WTC11 (cell line): Measurements from ENCODE around the gene LPGAT1. TPM values are rescaled to one million over a fixed set of nuclear protein-coding genes. Genes with fewer than 3 reads are reported as not detected.

ENCODE experiments used
- ATAC-seq: fragments of 200-7000 bp; cut with Tn5 transposase; 2 replicates; pipeline ENCODE4 v1.10.0; 2021; ENCODE audit warnings: mild to moderate bottlenecking, moderate library complexity
- CTCF ChIA-PET: fragments of 300-600 bp; sonication (Branson Sonifier 250); formaldehyde crosslinking; loops from one replicate; lab custom pipeline; 2021; ENCODE audit warnings: antibody characterized with exemption; lab: Charles Lee
- POLR2A ChIA-PET: fragments of 350-600 bp; sonication (Branson Sonifier 250); formaldehyde crosslinking; loops from one replicate; lab custom pipeline; 2021; ENCODE audit warnings: antibody characterized with exemption; lab: Charles Lee
- DNase-seq: peaks from one replicate; pipeline ENCODE4 v3.0.0; 2021; ENCODE audit warnings: low spot score
- H3K27ac Mint-ChIP-seq: 2 replicates; pipeline ENCODE4 v1.8.0; 2021; ENCODE audit warnings: mixed read lengths
- H3K27me3 Mint-ChIP-seq: 2 replicates; pipeline ENCODE4 v1.8.0; 2021; ENCODE audit warnings: low read depth, mild to moderate bottlenecking, moderate library complexity, mixed read lengths
- H3K36me3 Mint-ChIP-seq: 2 replicates; pipeline ENCODE4 v1.8.0; 2021; ENCODE audit warnings: mixed read lengths
- H3K4me1 Mint-ChIP-seq: 2 replicates; pipeline ENCODE4 v1.8.0; 2022; ENCODE audit warnings: mixed read lengths
- H3K4me3 Mint-ChIP-seq: 2 replicates; pipeline ENCODE4 v1.8.0; 2021; ENCODE audit warnings: mild to moderate bottlenecking, moderate library complexity, mixed read lengths
- H3K9me3 Mint-ChIP-seq: 2 replicates; pipeline ENCODE4 v1.8.0; 2021; ENCODE audit warnings: mixed read lengths
- AFF4 ChIP-seq: sonication (generic); formaldehyde crosslinking; IDR thresholded peaks from 2 replicates; pipeline ENCODE4 v1.8.1; 2023; ENCODE audit warnings: mild to moderate bottlenecking, missing genetic modification reagents, borderline replicate concordance
- CREM ChIP-seq: sonication (generic); formaldehyde crosslinking; IDR thresholded peaks from 2 replicates; pipeline ENCODE4 v1.8.1; 2022; ENCODE audit warnings: mild to moderate bottlenecking, missing genetic modification reagents, moderate library complexity
- ESRRA ChIP-seq: sonication (generic); formaldehyde crosslinking; IDR thresholded peaks from 2 replicates; pipeline ENCODE4 v1.8.1; 2022; ENCODE audit warnings: mild to moderate bottlenecking, missing genetic modification reagents, borderline replicate concordance
- HMGA2 ChIP-seq: fragments of 250-450 bp; sonication (Bioruptor Pico); IDR thresholded peaks from 2 replicates; pipeline ENCODE4 v1.4.0; 2021; ENCODE audit warnings: mild to moderate bottlenecking, moderate library complexity
- JAZF1 ChIP-seq: fragments of 250-450 bp; sonication (Bioruptor Pico); IDR thresholded peaks from 2 replicates; pipeline ENCODE4 v1.9.0; 2021; ENCODE audit warnings: moderate library complexity, mild to moderate bottlenecking, inconsistent platforms
- JUN ChIP-seq: sonication (generic); formaldehyde crosslinking; IDR thresholded peaks from 2 replicates; pipeline ENCODE4 v1.8.0; 2023; ENCODE audit warnings: mild to moderate bottlenecking, missing genetic modification reagents
- KAT7 ChIP-seq: sonication (generic); formaldehyde crosslinking; IDR thresholded peaks from 2 replicates; pipeline ENCODE4 v1.8.1; 2023; ENCODE audit warnings: missing genetic modification reagents, mild to moderate bottlenecking, borderline replicate concordance
- MYBL2 ChIP-seq: sonication (generic); formaldehyde crosslinking; IDR thresholded peaks from 2 replicates; pipeline ENCODE4 v1.8.1; 2023; ENCODE audit warnings: mild to moderate bottlenecking, moderate library complexity, missing genetic modification reagents
- NR3C1 ChIP-seq: sonication (generic); formaldehyde crosslinking; conservative IDR thresholded peaks from 2 replicates; pipeline ENCODE4 v1.8.1; 2023; ENCODE audit warnings: low read depth, mild to moderate bottlenecking, missing genetic modification reagents
- RORB ChIP-seq: fragments of 250-450 bp; sonication (Bioruptor Pico); IDR thresholded peaks from 2 replicates; pipeline ENCODE4 v1.9.0; 2021; ENCODE audit warnings: mild to moderate bottlenecking
- ZNF219 ChIP-seq: sonication (generic); formaldehyde crosslinking; IDR thresholded peaks from 2 replicates; pipeline ENCODE4 v1.8.0; 2023; ENCODE audit warnings: missing genetic modification reagents, mild to moderate bottlenecking, borderline replicate concordance
- ZNF232 ChIP-seq: sonication (generic); formaldehyde crosslinking; IDR thresholded peaks from 2 replicates; pipeline ENCODE4 v1.8.0; 2022; ENCODE audit warnings: mild to moderate bottlenecking, missing genetic modification reagents
- ZNF671 ChIP-seq: fragments of 250-450 bp; sonication (Bioruptor Pico); IDR thresholded peaks from 2 replicates; pipeline ENCODE4 v1.8.0; 2021; ENCODE audit warnings: mild to moderate bottlenecking
- total RNA-seq: library from RNA; stranded (reverse); gene quantifications from 3 replicates; pipeline ENCODE4 v1.2.3, GENCODE V29; 2021
- TF ChIP-seq, protein P1 (sequence below): sonication (generic); formaldehyde crosslinking; IDR thresholded peaks from 2 replicates; pipeline ENCODE4 v1.8.1; 2023; ENCODE audit warnings: mild to moderate bottlenecking, missing genetic modification reagents, moderate library complexity
- TF ChIP-seq, protein P2 (sequence below): sonication (generic); formaldehyde crosslinking; IDR thresholded peaks from 2 replicates; pipeline ENCODE4 v1.8.1; 2022; ENCODE audit warnings: missing genetic modification reagents, borderline replicate concordance
- TF ChIP-seq, protein P3 (sequence below): sonication (generic); formaldehyde crosslinking; IDR thresholded peaks from 2 replicates; pipeline ENCODE4 v1.8.1; 2022; ENCODE audit warnings: mild to moderate bottlenecking, moderate library complexity, missing genetic modification reagents

LPGAT1 gene
- total RNA-seq, 1 experiment from 2014 or later, result 15.1 TPM

DNA sequence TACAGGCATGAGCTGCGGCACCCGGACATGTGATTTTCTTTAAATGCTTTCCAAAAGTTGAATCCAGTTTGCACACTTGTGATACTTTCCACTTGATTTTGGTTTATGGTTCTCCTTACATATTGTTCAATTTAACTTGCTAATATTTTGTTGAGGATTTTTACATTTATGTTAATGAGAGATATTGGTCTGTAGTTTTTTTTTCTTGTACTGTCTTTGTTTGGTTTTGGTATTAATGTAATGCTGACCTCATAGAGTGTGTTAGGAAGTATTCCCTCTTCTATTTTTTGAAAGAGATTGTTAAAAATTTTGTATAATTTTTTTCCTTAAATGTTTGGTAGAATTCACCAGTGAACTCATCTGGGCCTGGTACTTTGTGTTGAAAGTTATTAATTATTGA lies 34.6 kb upstream of the LPGAT1 start (continued):
- TF ChIP-seq AFF4 (CRISPR knock-in tag) (no peak), ZNF671 (CRISPR knock-in tag) (no peak)

DNA sequence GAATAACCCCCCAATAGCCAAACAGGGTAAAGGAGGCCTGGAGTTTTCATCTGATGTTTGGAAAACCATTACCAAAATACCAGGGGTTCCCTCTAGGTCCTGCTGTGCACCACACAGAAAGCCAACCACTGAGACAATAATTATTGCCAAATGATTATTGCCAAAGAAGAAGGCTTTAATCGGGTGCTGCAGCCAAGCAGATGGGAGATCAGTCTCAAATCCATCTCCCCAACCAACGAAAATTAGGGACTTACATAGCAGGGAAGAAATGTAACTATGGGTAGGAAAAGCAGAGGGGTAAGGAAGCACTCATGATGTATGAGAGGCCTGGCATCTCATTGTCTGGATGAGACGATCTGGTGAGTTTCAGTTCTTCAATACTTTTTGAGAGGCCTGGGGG lies 28.8 kb upstream of the LPGAT1 start:
- Mint-ChIP-seq H3K4me1 (peaks cover 17% of the 10 kb centered on the region), H3K27ac (no peak overlapping the region), H3K4me3 (no peak overlapping the region), H3K27me3 (no peaks in the 10 kb centered on the region; the same call in 1 of the 2 replicates), H3K9me3 (peaks cover 61% of the 10 kb centered on the region), H3K36me3 (peaks cover 20% of the 10 kb centered on the region)
- ChIA-PET POLR2A (no interaction called here), CTCF (no interaction called here)
- no peak for TF ChIP-seq JUN
- ATAC-seq (no peak), DNase-seq (no peak)

DNA sequence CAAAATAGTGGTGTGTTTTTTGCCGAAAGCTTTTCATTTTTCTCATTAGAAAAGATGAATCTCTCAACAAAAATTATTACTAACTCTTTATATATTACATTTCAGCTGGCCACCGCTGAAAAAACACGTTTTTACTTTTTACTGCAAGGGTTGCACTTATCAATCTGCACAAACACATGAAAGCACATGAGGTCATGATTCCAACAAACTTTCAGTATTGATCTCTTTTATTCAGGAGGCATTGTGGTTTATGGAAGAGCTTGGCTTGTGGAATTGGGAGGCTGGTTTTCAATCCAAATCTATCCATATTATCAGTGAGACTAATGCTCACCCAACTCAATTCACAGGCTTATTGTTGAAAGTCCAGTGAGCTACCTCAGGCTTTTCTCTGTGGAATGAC lies 20.6 kb upstream of the LPGAT1 start:
- CTCF ChIA-PET, result no interaction called here
- Mint-ChIP-seq H3K4me3 (no peak overlapping the region), H3K9me3 (peaks cover 12% of the 10 kb centered on the region), H3K27ac (no peak overlapping the region), H3K27me3 (no peaks in the 10 kb centered on the region; the same call in 1 of the 2 replicates), H3K4me1 (peaks cover 10% of the 10 kb centered on the region), H3K36me3 (no peaks in the 10 kb centered on the region)
- TF ChIP-seq AFF4 (CRISPR knock-in tag) (no peak), KAT7 (CRISPR knock-in tag) (no peak), HMGA2 (CRISPR knock-in tag) (no peak), ESRRA (CRISPR knock-in tag) (no peak), CREM (CRISPR knock-in tag) (no peak)
- TF ChIP-seq, protein P1, sequence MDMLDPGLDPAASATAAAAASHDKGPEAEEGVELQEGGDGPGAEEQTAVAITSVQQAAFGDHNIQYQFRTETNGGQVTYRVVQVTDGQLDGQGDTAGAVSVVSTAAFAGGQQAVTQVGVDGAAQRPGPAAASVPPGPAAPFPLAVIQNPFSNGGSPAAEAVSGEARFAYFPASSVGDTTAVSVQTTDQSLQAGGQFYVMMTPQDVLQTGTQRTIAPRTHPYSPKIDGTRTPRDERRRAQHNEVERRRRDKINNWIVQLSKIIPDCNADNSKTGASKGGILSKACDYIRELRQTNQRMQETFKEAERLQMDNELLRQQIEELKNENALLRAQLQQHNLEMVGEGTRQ (CRISPR knock-in tag), result no peak
- no peak for ATAC-seq
- POLR2A ChIA-PET, result no interaction called here
- no peak for DNase-seq

DNA sequence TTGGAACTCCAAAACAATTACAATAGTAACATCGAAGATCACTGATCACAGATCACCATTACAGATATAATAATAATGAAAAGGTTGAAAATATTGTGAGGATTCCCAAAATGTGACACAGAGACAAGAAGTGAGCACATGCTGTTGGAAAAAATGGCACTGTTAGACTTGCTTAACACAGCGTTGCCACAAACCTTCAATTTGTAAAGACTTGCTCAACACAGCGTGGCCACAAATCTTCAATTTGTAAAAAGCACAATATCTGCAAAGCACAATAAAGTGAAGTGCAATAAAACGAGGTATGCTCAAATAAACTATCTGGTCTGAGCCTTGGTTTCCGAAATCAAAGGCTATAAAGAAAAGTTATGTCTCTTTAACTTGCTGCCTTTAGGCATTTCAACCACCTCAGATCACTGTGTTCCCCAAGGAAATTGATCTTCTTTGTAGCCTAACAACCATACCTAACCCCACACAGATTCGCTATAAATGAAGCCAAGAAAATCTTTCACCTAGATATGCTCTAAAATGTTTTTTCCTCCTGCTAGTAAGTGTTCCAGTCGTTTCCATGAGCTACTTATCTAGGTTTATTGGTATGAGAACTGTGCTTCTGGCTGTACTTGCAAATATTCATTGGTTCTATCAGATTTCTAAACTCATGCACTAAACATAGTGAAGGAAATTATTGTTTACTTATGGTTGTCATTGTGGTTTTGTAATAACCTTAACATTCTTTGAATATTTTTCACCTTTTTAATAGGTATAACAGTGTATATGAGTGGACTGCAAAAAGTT lies 13.1 kb upstream of the LPGAT1 start:
- Mint-ChIP-seq H3K4me1 (no peaks in the 10 kb centered on the region), H3K4me3 (no peak overlapping the region), H3K27ac (no peak overlapping the region), H3K27me3 (no peaks in the 10 kb centered on the region)
- ATAC-seq, result no peak
- POLR2A ChIA-PET, result no interaction called here
- DNase-seq, result no peak
- TF ChIP-seq CREM (CRISPR knock-in tag), result no peak
- no peak for TF ChIP-seq NR3C1 (CRISPR knock-in tag)
- no peak for TF ChIP-seq ZNF219 (CRISPR knock-in tag)
- no peak for TF ChIP-seq MYBL2 (CRISPR knock-in tag)
- no peak for TF ChIP-seq RORB (CRISPR knock-in tag)
- TF ChIP-seq, protein P2, sequence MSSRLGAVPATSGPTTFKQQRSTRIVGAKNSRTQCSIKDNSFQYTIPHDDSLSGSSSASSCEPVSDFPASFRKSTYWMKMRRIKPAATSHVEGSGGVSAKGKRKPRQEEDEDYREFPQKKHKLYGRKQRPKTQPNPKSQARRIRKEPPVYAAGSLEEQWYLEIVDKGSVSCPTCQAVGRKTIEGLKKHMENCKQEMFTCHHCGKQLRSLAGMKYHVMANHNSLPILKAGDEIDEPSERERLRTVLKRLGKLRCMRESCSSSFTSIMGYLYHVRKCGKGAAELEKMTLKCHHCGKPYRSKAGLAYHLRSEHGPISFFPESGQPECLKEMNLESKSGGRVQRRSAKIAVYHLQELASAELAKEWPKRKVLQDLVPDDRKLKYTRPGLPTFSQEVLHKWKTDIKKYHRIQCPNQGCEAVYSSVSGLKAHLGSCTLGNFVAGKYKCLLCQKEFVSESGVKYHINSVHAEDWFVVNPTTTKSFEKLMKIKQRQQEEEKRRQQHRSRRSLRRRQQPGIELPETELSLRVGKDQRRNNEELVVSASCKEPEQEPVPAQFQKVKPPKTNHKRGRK (CRISPR knock-in tag), result no peak
- no peak for TF ChIP-seq ZNF232 (CRISPR knock-in tag)
- TF ChIP-seq, protein P3, sequence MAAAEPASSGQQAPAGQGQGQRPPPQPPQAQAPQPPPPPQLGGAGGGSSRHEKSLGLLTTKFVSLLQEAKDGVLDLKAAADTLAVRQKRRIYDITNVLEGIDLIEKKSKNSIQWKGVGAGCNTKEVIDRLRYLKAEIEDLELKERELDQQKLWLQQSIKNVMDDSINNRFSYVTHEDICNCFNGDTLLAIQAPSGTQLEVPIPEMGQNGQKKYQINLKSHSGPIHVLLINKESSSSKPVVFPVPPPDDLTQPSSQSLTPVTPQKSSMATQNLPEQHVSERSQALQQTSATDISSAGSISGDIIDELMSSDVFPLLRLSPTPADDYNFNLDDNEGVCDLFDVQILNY (CRISPR knock-in tag), result no peak
- TF ChIP-seq JAZF1 (CRISPR knock-in tag), result no peak
- TF ChIP-seq, all 79 proteins: peak for 0
- Mint-ChIP-seq H3K9me3 (no peaks in the 10 kb centered on the region), H3K36me3 (no peaks in the 10 kb centered on the region)
- CTCF ChIA-PET, result no interaction called here
